GM19467 (cell line): ENCODE results near the gene ARHGEF4.
A peak's percentile ranks its signal among the peaks of the same experiment; 100 is the strongest.

Experiments used
- ATAC-seq: cut with Tn5 transposase; IDR thresholded peaks from one replicate; pipeline ENCODE4 v1.9.1; 2021; ENCODE audit warnings: mild to moderate bottlenecking, moderate library complexity; ENCODE audit not compliant: unreplicated experiment

Gene ARHGEF4

DNA sequence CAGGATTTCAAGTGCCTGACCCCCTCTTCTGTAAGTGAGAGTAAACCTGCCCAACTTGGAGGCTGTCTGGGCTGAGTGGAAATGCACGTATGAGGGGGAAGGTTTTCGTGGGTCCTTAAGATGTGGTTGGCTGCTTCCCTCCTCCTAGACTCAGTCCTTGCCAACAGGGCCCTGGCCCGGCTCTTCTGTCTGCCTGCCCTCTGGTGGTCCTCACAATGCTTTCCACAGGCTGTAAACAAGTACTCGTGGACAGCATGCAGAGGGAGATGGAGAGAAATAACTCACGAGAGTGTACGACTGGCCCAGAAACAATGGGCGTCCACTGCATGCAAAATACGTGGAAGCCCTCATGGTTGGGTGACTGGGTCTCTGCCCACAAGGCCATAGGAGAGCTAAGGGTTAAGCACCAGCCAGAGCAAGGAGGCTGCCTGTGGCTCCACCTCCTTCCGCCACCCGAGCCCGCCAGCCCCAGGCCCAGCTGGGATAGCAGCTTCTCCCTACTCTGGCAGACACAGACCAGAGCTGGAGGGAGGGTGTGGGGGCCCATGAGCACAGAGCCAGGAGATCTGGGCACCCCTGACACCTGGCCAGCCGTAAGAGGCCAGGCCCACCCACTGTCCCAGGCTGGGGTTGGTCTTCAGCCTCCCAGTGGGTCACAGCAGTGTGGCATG, 17.0 kb upstream of the ARHGEF4 start:
- no peak for ATAC-seq

DNA sequence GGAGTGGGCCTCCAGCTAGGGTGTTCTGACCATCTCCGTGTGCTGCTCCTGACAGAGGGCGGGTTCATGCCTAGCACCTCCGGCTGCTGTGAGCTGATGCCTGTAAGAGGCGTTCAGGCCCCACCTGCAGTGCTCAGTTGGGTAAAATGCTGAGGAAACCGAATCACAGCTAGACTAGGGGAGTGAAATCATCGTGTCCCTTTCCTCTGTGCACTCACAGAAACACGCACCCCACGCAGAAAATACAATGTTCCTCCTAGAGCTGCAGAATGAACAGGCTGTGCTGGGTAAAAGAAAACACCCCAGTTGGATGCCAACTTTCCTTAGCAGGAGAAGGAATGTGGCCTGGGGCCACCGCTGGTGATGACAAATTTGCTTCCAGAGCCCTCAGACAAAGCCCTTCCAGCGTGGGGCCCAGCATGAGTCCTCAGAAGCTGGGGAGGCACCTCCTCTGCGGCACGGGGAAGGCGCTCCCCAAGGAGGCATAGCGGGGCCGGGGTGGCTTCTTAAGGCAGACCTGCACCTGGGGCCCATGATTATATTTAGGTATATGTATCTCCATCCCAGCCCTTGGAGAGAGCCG, 16.3 kb upstream of the ARHGEF4 start:
- no peak for ATAC-seq

DNA sequence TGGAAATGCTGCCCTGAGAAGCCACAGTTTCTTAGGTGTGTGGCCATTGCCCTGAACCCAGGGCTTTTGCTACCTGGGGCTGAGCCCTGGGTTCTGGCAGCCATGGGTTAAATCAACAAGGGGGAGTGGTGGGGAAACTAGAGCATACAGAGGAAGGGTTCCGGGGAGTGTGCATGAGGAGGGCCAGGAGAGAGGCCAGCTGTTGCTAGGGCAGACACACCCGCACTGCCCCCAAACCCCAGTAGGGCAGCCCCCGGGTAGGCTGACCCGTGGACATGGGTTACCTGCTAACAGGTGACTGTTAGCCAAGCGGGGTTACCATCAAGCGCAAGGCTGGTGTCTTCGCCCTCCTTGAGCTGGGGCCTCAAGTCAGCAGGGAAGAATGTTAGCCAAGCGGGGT, 14.8 kb upstream of the ARHGEF4 start:
- no peak for ATAC-seq

DNA sequence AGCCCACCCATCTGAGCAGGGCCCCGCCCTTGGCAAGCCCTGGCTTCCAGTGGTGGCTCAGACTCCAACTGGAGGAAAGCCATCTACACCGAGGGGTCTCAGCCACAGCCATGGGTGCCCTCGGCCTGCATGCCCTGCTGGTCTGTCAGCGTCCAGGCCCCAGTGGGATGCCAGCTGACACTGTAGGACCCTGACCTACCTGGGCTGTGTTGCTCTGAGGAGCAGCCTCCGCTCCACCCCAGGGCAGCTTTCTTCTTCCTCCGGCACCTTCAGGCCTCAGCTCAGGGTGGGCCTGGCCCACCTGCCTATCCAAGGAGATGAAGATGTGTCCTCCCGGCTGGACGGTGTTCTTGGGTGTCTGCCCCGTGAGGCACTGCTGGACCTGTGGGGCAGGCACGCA, 13.9 kb upstream of the ARHGEF4 start:
- no peak for ATAC-seq

DNA sequence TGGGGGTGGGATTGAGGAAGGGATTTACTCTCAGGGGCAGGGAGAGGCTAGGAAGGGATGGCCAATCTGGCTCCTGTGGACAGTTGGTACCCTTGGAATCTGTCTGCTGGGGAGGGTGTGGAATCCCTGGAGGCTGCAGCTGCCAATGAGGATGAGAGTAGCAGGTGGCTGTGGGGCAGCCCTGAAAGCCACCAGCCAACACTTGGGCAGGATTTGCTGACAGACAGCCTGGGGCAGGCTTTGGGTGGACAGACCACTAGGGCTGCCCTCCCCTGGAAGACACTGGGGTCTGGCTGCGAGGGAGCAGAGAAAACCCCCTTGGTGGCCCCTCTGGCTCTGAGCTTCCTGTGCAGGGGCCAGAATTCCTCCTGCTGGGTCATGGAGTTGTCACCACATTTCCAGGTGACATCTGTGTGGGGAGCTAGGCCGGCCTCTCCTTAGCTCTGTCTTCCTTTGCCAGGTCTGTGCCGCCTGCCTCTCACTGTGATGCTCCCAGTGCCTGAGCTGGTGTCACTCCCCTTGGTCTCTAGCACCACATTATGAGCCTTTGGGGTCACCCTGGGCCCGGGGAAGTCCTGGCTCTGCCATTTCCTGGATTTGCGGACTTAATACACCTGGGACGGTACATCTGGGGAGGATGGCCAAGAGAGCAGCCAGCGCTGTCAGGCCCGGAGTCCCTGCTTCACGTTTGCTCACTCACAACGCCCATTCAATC, 13.4 kb upstream of the ARHGEF4 start:
- ATAC-seq: no peak

DNA sequence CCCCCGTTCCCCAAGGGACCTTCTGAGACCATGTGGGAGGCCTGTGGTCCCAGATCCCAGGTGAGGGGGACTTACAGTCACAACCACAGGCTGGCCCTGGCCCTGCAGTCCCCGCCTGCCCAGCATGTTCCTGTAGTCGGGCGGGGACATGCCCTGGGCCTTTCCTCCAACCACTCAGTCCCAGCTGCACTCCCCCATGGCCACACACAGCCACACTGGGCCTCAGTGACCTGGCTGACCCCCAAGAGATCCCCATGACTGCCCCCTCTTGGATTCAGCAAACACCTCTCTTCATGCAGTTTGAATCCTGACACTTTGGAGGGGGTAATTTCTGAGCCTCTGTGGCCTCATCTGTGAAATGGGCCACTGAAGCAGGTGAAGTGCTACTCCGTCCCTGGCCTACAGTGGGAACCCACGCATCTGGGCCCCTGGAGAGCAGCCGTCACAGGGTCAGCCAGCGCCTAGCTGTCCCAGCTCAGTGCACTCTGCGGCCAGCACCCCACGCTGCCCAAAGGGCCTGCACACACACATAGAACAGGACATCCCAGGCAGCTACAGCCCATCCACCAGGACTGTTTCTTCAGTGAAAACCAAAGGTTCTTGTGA, 12.7 kb upstream of the ARHGEF4 start:
- peak; percentile 22 for ATAC-seq

DNA sequence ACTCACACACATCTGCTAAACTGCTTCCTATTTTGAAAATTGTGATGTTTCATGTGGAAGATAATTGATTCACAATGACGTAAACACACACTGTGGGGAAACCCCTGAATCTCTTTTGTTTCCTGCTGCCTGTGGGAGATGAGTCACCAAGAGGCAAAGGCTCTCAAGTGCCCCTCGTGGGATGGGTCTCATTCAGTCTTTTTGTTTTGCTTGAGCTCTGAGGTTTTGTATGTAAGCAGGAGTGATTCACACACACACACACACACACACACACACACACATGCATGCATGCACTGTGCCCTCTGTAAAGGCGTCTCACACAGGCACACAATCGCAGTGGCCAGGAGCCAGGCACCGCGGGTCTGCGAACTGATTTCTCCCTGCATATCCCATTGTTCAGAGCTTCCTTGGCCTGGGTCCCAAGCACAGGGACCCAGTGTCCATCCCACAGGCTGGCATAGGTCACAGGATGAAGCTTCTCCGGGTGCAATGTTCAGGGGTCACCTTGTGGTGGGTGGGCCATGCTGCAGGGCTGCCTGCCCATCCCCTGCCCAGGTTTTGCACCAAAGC, 12.1 kb upstream of the ARHGEF4 start:
- peak; percentile 73 for ATAC-seq

DNA sequence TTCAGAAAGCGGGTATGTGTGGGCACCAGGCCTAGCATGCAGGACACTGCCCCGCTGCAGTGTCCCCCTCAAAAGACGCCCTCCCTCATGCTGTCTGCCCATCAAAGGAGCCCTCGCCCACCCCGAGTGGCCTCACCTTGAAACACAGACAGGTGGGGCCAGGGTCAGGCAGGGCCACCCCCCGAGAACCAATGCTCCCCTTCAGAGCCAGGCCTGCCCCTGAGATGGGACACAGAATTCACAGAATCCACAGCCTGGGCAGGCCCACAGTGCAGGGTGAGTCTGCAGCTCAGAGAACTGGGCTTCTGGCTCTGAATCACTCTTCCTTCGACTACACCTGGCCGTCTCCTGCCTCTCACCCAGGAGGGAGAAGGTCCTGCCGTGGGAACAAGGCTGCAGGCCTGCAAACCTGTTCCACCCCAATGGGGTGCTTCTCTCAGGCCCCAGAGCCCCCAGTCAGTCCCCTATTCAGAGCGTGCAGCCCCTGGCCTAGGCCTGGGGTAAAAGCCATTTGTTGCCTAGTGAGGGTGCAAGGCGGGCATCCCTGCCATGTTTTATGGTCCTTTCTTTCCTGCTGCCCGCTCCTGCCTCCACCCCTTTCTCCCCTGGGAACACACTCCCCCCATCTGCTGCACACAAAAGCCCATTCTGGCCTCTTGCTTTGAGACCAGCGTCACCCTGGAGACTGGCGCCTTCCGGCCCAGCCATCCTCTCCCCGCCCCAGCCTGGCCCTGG, 11.3 kb upstream of the ARHGEF4 start:
- no peak for ATAC-seq

DNA sequence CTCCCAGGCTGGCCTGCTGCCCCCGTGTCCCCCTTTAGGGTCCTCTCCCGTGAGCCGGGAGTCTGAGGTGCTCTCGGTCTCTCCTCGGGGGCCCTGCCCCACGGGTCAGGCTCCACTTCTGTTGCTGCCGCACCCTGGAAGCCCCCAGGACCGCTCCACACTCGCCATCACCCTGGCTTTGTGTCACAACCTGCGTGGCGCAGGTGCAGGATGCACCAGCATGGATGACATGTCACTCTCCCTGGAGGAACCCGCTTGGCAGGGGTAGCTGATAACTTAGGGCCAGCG, 10.8 kb upstream of the ARHGEF4 start:
- ATAC-seq: no peak

DNA sequence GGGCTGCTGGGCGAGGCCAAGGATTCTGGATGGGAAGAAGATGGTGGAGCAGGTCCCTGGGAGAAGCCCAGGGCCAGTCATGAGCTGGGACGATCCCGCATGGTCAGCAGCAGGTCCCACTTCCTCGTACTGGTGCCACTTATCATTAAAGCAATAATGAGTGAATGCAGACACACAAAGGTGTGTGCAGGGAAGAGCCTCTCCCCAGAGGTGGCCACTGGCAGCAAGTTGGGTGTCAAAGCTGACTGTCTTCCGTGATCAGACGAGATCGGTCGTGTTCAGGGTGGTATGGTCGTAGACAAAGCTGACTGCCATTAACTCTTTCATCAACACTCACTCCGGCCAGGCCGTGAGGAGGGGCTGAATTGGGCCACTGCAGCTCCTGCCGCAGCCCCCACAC, 10.3 kb upstream of the ARHGEF4 start:
- ATAC-seq: no peak

DNA sequence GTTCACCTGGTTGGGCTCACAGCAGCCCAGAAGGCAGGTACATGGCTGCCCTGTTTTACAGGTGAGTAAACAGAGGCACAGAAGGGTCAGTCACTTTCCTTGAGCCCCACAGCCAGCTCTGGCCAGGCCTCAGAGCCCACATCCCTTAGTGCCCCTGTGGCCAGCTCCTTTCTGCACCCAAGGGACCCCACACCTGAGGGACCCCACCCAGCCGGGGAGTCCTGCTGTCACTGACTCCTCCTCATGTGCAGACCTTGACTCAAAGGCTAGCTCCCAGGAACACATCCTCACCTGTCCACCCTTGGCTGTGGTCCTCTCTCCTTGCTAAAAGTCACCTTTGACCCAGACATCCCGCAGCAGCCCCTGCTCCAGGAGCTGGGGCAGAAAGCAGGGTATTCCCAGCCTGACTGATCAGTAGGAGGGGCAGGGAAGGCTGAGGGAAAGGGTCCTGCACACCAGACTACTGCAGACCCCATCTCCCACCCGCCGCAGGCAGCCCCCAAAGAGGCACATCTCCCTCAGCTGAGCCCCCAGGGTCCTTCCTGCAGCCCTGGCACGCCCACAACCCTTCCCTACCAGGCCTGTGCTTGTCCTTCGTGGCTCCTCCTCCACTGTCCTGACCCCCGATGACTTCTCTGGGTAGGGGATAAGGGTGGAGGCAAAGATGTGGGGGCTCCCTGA, 9.8 kb upstream of the ARHGEF4 start:
- no peak for ATAC-seq

DNA sequence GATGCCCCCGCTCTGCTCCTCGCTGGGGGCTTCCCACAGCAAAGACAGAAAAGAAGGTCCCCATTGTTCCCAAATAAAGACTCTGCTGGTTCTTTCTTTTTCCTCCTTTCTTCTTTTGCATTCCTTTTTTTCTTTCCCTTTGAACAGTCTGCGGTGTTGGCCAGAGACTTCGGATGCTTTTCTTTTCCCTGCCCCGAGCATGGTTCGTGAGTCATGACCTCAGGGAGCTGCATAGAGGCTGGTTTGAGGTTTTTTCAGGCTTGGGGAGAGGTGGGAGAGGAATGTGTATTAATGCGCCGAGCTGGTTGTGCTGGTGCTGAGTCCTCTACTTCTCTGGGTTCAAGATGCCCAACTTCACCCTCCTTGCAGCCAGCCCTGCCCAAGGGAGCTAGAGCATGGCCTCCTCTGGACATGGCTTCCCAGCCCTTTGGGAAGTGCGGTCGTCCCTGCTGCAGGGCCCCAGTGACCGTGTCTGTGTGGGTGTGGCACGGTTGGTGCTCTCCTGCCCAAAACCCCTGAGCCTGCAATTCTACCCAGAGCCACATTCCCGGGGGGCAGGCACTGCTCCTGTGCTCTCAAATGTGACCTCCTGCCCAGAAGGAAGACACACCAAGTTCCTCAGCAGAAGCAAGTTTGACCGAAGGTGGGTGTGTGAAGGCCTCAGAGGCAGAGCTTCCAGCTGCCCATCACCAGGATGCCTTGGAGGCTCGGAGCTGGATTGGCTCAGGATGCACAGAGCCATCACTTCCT, 9.0 kb upstream of the ARHGEF4 start:
- ATAC-seq: no peak

DNA sequence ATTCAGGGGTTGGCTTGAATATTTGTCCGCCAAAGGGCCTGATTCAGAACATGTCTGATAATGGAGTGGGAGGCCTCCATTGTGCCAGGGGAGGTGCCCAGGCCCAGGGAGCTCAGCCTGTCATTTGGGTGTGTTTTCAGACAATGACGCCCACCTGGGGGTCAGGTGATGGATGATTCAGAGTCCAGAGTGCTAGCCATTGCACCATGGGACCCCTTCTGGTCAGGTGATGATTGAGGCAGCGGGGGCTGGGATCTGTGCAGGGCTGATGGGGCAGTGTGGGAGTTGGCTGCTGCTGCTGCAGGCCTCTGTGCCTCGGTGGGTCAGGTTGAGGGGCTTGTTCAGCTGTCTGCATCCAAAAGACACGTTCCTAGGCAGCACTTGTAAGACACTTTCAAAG, 8.3 kb upstream of the ARHGEF4 start:
- ATAC-seq: no peak

DNA sequence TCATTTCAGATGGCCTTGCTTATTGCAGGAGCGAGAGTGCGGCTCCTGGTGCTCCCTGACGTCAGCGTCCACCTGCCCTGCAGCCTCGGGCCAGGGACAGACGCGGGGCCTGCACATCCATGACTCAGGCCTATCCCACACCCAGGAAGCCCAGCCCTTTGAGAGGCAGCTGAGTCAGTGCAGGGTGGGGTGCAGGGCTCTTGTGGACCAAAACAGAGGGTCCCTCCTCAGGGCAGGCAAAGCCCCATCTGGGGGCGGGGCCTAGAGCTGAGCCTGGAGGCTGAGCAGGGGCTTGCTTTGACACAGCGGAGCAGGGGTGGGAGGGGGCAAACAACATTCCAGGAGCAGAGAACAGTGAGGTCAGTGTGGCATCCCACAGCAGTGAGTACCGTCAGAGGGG, 7.7 kb upstream of the ARHGEF4 start:
- ATAC-seq: no peak

DNA sequence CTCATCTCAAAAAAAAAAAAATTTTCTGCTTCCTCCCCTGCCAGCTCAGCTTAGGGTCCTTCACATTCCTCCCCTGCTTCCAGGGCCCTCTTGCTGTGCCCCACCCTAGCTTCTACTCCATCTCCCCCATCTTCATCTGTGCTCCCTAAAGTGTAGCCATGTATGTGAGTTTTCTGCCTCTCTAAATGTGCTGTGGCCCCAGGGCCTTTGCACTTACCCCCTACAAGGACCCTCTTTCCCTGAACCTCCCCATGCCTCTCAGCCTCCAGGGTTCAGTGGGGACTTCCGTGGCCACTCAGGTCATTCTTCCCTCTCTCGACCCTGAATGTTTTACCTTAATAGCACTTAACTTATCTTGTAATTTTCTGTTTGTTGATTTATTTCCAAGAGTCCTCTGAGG, 6.2 kb upstream of the ARHGEF4 start:
- no peak for ATAC-seq

DNA sequence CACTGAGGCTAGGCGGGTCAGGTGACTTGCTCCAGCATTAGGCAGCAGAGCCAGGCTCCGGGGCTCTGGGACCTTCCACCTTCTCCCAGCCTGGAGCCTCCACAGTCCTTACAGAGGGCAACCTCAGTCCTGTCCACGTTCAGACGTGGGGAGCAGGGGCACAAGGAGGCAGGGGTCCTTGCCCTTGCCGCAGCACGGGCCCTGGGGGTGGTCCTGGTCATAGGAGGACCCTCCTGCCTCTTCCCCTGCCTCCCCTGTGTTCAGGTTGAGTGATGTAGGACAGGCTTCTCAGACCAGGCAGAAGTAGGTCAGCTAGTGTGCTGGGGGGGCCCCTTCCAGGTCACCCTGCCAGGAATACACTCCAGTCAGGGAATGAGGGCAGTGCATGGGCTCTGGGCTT, 5.4 kb upstream of the ARHGEF4 start:
- ATAC-seq: no peak

DNA sequence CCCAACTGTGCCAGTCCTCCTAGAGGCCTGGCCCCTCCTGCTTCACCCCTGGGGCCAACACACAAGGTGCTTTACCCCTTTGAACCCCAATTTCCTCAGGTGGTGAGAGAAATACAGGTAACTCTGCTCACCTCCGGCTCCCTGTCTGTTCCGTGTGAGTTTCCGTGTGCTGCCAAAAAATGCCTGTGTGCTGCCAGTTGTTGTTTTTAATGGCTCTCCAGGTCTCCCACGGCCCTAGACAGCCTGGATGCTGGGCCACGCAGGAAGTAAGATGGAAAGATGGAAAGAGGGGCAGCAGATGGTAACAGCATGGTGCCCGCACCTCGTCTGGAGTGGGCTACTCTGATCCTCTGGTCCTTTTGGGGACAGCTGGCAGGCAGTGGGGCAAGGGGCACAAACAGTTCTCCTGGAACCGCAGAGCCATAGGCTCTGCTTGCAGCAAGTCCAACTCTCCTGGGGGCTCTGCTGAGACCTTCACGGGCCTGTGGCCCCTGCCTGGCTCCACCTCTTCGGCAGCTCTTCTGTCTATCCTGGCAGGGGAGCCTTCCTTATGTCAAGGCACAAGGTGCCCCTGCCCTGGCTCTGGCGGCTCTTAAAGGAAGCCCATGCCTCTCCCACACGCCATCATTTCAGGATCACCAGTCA, 4.3 kb upstream of the ARHGEF4 start:
- no peak for ATAC-seq

DNA sequence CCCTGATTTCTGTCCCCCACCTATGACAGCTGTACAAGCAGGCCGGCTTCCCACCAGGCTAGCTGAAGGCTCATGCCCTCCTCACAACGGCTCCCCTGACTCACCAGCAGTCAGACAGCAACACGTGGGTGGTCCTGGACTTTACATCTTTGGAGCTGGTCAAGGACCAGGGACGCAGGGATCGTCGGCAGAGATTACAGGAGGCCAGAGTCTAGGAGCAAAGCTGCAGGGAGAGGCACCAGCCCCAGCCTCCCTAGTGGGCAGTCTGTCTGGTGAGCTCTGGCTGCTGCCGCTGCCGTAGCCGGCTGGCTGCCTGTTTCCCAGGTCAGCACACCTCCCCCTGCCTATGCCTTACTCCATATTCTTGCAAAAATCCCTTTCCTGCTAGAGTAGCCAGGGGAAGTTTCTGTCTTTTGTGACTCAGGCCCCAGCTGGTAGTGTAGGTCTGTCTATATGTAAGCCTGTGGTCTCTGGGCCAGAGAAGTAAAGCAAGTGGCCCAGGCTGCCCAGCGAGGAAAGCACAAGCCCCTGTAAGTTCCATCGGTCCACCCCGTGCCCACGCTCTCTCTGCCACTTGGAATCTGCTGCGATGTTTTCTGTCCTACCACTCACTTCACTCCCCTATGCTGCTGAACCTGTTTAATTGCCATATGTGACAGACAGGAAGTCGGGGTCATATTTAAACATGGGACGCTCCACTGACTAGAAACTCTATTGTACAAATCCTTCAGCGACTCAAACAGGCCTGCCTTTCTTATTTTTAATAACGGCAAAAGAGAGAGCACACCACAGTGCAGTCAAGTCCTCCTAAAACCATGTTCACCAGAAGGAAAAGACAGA, 2.4 kb upstream of the ARHGEF4 start:
- no peak for ATAC-seq
